Measurements from ENCODE around the gene SDHC.

DNA sequence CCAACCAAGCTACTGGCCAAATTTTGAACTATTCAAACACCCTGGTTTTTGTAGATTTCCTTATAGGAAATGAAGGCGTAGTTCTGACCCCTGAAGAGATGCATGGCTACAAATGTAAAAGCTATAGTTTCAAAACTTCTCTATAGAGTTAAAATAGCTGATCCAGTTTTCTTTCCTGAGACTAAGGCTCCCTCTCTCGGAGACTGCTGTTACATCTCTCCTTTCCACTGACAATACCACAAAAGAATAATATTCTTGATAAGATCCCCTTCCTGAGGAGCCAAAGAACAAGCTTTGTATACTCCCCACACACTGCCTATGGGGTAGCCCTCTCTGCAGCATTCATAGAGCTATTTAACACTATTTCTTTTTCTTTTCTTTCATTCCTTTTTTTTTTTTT is 60.2 kb downstream of the SDHC start:
- TF ChIP-seq, protein P1, sequence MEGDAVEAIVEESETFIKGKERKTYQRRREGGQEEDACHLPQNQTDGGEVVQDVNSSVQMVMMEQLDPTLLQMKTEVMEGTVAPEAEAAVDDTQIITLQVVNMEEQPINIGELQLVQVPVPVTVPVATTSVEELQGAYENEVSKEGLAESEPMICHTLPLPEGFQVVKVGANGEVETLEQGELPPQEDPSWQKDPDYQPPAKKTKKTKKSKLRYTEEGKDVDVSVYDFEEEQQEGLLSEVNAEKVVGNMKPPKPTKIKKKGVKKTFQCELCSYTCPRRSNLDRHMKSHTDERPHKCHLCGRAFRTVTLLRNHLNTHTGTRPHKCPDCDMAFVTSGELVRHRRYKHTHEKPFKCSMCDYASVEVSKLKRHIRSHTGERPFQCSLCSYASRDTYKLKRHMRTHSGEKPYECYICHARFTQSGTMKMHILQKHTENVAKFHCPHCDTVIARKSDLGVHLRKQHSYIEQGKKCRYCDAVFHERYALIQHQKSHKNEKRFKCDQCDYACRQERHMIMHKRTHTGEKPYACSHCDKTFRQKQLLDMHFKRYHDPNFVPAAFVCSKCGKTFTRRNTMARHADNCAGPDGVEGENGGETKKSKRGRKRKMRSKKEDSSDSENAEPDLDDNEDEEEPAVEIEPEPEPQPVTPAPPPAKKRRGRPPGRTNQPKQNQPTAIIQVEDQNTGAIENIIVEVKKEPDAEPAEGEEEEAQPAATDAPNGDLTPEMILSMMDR (IDR thresholded peaks at IDR 0.05): peak; percentile 47
- TF ChIP-seq ELF1 (IDR thresholded peaks at IDR 0.05) (no peak), GABPA (IDR thresholded peaks at IDR 0.05; ENCODE audit: low read depth) (no peak)

All from SK-N-SH (cell line).